GM12891 (cell line): ENCODE data around the gene FUT8.

Experiments
- PAX5 ChIP-seq: IDR thresholded peaks from 2 replicates; pipeline ENCODE4 v1.6.1; 2011; ENCODE audit warnings: low read length, moderate library complexity, mild to moderate bottlenecking; ENCODE audit not compliant: insufficient read depth, severe bottlenecking
- POLR2A ChIP-seq: IDR thresholded peaks from 2 replicates; pipeline ENCODE4 v1.6.1; 2011; ENCODE audit warnings: low read depth, low read length, control low read depth
- POLR2AphosphoS5 ChIP-seq: IDR thresholded peaks from 2 replicates; pipeline ENCODE4 v1.6.1; 2011; ENCODE audit warnings: low read depth, low read length, control low read depth
- POU2F2 ChIP-seq: IDR thresholded peaks from 2 replicates; pipeline ENCODE4 v1.6.1; 2011; ENCODE audit warnings: low read depth, mild to moderate bottlenecking, control low read depth, low read length, moderate library complexity
- SPI1 ChIP-seq: IDR thresholded peaks from 2 replicates; pipeline ENCODE4 v1.6.1; 2011; ENCODE audit warnings: low read depth, low read length, control low read depth
- TAF1 ChIP-seq: IDR thresholded peaks from 2 replicates; pipeline ENCODE4 v1.6.1; 2011; ENCODE audit warnings: low read depth, low read length, control low read depth

DNA sequence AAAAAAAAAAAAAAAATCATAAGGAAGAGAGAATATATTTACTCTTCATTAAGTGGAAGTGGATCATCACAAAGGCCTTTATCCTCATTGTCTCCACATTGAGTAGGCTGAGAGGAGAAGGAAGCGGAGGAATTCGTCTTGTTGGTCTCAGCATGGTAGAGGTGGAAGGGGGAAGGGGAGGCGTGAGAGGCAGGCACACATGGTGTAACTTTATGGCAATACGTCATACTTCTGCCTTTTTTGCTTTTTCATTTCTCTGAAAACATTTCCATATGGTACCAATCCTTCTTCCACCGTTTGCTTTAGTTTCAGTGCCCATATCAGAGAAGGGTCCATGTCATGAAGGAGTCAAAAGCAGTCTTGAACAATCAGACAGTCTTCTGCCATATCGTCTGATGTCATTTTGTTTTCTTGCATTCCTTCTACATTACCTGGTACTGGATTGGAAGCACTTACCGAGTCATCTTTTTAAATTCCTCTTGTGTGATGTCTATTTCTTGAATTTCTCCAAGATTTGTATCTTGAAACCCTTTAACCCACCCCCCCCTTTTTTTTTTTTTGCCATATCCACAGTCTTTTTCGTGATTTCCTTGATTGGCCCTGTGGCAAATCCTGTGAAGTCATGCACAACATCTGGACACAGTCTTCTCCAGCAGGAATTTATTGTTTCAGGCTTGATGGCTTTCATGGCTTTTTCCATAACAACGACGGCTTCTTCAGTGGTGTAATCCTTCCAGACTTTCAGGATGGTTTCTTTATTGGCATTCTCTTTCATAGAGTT, 8.9 kb downstream of the FUT8 start:
- TF ChIP-seq POLR2AphosphoS5 = no peak
- no peak for TF ChIP-seq POLR2A
- TF ChIP-seq TAF1 = no peak
- TF ChIP-seq SPI1 = no peak
- TF ChIP-seq POU2F2 = no peak
- TF ChIP-seq PAX5 = no peak
